ENCODE measurements around the gene HIP1. TPM values are rescaled to one million over a fixed set of nuclear protein-coding genes. Genes with fewer than 3 reads are reported as not detected.
"Not testable (repeated sequence)": the region's sequence is repeated elsewhere in the genome, so short reads cannot be mapped to it uniquely, and the experiment has no call there.

Gene HIP1
- polyA plus RNA-seq, 4 donors = 32.1 to 36.8 (median 35.4) TPM

- DNase-seq (ENCODE audit: low read depth in 4 of 4, low spot score in 3 of 4) = no peak
Observed at GRCh38 chr7:75546237-75547015, 192.3 kb downstream of the HIP1 start.

DNA sequence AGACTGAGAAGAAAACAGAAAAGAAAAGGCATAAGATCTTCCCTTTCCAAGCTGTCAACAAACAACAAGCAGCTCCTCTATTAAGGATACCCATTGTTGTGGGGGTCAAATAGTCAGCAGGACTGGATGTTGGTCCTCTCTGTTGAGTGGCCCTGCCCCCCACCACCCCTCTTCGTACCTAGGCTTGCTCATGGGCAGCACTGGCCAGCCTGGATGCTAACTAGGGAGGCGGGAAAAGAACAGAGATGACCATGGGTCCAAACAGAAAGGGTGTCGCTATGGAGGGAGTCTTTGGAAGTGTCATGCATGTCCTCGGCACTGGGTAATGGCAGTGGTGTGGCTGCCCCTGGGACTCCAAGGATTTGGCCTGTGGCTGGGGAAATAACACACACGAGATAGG is 201.0 kb downstream of the HIP1 start:
- DNase-seq (ENCODE audit: low read depth in 4 of 4, low spot score in 3 of 4) = no peak

DNA sequence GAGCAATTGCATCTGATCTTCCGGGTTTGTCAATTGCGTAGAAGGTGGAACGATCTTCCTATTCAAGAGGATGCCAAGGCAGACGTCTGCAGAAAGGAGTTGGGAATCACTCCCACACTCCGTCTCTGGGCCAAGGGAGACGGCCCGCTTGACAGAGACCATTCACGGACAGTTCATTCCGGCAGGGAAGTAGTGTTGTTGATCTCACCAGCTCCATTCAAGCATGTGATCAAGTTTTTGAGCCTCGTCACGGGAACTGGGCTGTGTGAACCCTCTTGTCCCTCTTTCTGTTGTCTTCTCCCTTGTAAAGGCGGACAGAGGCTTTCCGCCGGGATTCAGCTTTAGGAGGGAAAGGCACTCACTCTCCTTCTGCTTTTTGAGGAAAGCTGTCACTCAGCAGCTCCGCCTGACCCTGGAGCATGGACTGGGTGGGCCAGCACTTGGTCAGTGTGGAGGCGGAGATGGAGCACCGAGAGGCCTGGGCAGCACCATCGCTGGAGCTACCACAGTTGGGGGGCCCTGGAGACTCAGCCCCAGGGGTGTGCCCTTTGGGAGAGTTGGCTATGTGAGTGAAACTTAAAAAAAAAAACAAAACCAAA is 201.7 kb downstream of the HIP1 start:
- DNase-seq (ENCODE audit: low read depth in 4 of 4, low spot score in 3 of 4) = no peak

GRCh38 chr7:75536491-75536890 is 202.2 kb downstream of the HIP1 start:
- DNase-seq (ENCODE audit: low read depth in 4 of 4, low spot score in 3 of 4) = no peak

DNA sequence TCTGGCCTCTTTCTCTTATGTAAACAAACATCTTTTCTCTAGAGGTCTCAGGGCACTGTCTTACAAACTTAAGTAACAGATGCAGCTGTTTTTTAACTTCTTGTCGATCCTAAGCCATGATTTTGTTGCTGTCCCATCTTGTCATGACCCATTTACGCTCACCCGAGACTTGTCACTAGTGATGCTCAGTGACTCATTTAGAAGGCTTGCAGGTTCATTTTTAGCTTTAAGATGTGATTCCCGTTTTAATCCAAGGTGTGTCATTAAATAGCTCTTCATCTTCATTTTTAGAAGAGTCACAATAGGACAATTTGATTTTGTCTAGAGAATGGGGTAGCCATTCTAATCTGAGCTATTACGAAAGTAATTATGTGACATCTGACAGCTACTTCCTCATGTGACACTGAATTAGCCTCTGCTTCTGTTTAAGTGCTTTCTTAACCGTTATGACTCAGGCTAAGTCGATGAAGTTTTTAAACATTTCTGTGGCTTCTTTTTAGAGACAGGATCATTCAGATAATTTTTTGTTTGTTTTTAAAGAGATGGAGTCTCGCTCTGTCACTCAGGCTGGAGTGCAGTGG is 203.9 kb downstream of the HIP1 start:
- DNase-seq (ENCODE audit: low read depth in 4 of 4, low spot score in 3 of 4) = no peak

DNA sequence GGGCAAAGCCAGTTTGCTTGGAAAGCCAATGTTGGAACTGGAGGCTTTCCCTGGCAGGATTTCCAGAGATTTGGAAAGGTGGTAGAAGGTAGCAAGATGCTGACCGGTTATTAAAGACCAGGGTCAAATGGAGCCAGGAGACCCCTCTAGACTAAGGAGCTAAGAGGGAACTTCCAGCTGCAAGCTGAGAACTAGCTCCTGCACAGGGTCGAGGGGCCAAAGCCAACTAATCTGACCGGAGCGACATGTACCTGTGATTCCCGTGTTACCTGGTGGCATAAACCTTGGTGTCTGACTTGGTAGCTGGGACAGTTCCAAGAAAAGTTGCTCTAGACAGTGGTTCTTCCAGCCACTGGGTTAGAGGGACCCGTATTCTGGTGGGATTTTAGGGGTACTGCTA is 204.8 kb downstream of the HIP1 start:
- DNase-seq (ENCODE audit: low read depth in 4 of 4, low spot score in 3 of 4) = no peak

- no peak for DNase-seq (ENCODE audit: low read depth in 4 of 4, low spot score in 3 of 4)
Observed at GRCh38 chr7:75532639-75533038, 206.1 kb downstream of the HIP1 start.

DNA sequence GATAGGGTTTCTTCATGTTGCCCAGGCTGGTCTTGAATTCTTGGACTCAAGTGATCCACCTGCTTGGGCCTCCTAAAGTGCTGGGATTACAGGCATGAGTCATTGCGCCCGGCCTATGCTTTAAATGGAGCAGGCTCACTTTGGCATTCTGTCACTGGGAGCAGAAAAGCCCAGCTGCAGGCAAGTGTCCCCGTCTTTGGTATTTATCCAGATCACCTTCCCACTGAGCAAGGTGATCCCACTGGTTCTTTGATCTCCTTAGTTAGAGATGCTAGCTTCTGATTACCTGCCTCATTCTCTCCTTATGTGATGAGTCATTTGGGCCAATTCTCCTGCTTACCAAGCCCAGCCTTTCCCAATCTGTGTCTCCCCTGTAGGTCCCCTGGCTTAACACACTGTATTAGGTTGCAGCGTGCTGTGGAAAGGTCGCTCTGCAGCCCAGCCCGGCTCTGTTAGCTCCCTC is 207.4 kb downstream of the HIP1 start:
- no peak for DNase-seq (ENCODE audit: low read depth in 4 of 4, low spot score in 3 of 4)

DNA sequence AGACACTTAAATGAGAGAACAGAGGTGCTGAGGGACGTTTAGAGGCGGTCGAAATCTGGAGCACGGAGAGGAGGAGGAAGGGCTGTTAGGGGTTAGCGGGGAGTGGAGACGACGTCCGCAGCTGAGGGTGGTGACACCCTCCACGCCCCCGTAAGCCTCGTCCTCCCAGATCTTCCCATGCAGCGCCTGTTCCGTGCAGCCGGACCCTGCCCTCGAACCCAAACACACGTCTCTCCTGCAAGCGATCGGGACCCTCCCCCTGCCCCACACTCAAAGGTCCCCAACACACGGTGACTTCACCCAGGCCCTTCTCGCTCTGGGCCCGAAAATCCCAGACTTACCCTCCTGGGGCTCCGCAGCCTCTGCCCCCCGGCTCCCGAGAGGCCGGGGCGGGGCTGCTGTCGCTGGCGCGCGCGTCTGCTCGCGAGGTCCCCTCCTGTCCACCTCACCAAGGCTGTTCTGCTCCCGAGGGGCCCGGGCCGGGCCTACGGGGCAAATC is 211.5 kb downstream of the HIP1 start:
- DNase-seq (ENCODE audit: low read depth in 4 of 4, low spot score in 3 of 4) = not testable (repeated sequence)

DNA sequence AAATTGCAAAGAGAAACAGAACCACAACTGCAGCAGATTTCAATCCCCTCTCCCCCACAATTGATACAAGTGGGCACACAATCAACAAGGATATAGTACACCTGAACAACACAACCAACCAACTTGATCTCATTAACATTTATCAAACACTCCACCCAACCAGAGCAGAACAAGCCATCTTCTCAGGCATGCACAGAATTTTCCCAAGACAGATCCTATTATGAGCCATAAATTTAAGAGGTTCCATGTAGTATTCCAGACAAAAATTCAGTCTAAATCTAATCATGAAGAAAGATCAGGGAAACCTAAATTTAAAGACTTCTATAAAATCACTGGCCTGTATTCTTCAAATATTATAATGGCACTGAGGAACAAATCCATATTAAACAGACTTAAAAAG is 217.0 kb downstream of the HIP1 start:
- not testable (repeated sequence) for DNase-seq (ENCODE audit: low read depth in 4 of 4, low spot score in 3 of 4)

DNA sequence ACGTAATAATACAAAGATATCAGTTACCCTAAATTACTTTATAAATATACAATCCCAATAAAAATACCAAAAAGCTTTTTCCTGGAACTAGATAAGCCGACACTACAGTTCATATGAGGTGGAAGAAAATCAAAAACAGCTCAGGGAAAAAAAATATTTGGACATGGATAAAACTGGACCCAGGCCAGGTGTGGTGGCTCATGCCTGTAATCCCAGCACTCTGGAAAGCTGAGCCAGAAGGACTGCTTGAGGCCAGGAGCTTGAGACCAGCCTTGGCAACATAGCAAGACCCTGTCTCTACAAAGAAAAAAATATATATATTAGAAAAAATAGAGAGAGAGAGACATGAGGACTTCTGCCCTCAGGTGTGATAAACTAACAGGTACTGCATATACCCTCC is 219.9 kb downstream of the HIP1 start:
- DNase-seq (ENCODE audit: low read depth in 4 of 4, low spot score in 3 of 4) = not testable (repeated sequence)

DNA sequence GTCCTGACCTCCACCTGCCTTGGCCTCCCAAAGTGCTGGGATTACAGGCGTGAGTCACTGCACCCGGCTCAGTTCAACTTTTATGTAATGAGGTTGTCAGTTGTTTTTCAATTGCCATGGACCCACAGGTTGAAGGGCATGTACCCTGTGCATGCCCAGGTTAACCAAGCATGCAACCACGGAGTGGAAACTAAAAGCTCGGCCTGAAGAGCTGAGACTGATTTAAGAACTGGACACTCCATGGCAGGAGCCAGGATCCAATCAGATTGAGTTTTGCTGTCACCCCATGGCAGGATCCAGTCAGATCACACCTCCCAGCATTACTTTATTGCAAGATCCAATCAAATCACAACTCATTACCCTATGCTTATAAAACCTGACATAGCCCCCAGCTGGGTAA is 229.7 kb downstream of the HIP1 start:
- not testable (repeated sequence) for DNase-seq (ENCODE audit: low read depth in 4 of 4, low spot score in 3 of 4)

GRCh38 chr7:75492020-75492419 is 246.7 kb downstream of the HIP1 start, which contains the start of gene SPDYE5:
Gene SPDYE5 (plus strand): TSS chr7:75492320. CDS start chr7:75494048, 1,728 bp downstream.
- not testable (repeated sequence) for DNase-seq (ENCODE audit: low read depth in 4 of 4, low spot score in 3 of 4)

- peak; percentile 67 to 82 (median 76) for DNase-seq (ENCODE audit: low read depth in 4 of 4, low spot score in 3 of 4)
Observed at GRCh38 chr7:75485979-75486643, 252.6 kb downstream of the HIP1 start, which contains the start of gene POM121C. Gene POM121C (minus strand): TSS chr7:75486299. CDS start chr7:75441496, 44,803 bp downstream.

- DNase-seq (ENCODE audit: low read depth in 4 of 4, low spot score in 3 of 4) = peak in 1 of 4 donors; percentile 25
Observed at GRCh38 chr7:75485355-75485978, 253.3 kb downstream of the HIP1 start.

Other genes with a start within 250 kb of the HIP1 start
- gene SPDYE5, start 246.6 kb downstream of the HIP1 start, polyA plus RNA-seq (ENCODE audit: insufficient read length in 4 of 4) = 1 to 10 TPM; 1.7 to 3.2 (median 1.8) TPM
- under 1 TPM in 1 of 4 donors, not detected in 3; 0.17 TPM for gene CCL26, start 33.3 kb upstream of the HIP1 start, polyA plus RNA-seq (ENCODE audit: insufficient read length in 4 of 4)
- 1 to 10 TPM in 1 of 4 donors, not detected in 3; 2.1 TPM for gene CCL24, start 74.9 kb upstream of the HIP1 start, polyA plus RNA-seq (ENCODE audit: insufficient read length in 4 of 4)
- 10 to 100 TPM; 62.6 to 82.4 (median 67.2) TPM for gene RHBDD2, start 140.1 kb upstream of the HIP1 start, polyA plus RNA-seq (ENCODE audit: insufficient read length in 4 of 4)
- 10 to 100 TPM; 59.7 to 75.4 (median 67.2) TPM for gene POR, start 176.2 kb upstream of the HIP1 start, polyA plus RNA-seq (ENCODE audit: insufficient read length in 4 of 4)